HG02571 (cell line): Measurements from ENCODE around the gene ACVR1.
"Not testable (repeated sequence)": the region's sequence is repeated elsewhere in the genome, so short reads cannot be mapped to it uniquely, and the experiment has no call there.

Experiments used
- ATAC-seq: cut with Tn5 transposase; IDR thresholded peaks from one replicate; pipeline ENCODE4 v1.9.1; 2021; ENCODE audit warnings: mild to moderate bottlenecking, moderate library complexity; ENCODE audit not compliant: unreplicated experiment

The ACVR1 gene

DNA sequence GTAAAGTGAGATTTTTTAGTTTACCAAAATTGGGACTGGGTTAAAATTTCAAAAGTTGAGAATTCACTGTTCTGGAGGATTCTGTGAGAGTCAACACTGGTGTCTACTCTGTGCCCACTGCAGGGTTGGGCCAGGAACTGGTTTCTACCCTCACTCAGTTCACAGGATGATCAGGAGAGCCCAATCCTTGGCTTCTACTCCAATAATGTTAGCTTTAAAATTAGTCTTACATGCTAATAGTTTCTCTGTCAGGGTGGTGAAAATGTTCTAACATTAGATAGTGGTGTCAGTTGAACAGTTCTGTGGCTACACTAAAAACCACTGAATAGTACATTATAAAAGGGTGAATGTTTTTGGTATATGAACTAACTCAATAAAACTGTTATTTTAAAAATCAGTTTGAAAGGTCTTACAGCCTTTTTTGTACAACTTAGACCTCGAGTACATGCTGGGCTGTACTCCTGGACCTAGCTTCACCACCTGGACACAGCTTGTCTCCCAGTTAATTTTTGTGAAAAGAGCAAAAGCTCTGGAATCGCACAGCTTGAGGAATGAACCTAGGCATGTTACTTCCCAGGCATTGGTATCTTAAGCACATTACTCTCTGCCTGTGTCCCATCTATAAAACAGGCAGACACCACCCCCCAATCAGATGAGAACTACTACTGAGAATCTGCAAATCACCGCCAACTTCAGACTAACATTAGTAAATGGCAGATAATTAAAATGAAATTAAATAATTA lies 44.4 kb downstream of the ACVR1 start:
- no peak for ATAC-seq

DNA sequence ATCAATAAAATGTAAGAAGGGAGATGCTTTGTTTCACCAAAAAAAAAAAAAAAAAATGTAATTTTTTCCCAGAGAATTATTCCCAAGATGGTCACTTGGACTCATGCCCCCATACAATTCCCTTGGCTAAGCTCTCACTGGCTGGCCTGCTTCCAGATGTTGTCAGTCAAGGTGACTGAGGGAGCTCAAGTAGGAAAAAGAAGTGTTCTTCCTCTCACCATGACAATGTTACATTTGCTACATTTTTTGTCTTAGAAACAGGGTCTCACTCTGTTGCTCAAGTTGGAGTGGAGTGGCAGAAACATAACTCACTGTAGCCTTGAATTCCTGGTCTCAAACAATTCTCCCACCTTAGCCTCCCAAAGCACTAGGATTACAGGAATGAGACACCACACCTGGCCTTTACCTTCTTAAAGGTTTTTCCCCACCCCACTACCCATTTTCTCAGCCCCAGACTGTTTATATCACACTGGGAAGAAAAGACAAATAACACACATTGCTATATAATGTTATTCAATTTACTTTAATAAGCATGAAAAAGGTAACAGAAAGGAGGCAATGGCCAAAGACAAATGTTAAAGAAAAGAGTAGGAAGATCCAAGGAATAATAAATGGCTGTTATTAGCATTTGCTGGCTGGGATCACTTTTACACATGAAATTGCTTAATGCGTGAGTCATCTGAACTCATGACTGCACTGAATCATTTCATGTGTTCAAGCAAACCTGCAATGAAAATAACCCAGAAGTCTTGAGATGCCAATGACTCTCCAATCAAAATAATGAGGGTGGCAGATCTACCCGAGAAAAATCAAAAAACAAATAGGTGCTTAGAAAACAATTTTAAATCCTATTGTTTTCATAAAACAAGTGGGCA lies 45.2 kb downstream of the ACVR1 start:
- no peak for ATAC-seq

DNA sequence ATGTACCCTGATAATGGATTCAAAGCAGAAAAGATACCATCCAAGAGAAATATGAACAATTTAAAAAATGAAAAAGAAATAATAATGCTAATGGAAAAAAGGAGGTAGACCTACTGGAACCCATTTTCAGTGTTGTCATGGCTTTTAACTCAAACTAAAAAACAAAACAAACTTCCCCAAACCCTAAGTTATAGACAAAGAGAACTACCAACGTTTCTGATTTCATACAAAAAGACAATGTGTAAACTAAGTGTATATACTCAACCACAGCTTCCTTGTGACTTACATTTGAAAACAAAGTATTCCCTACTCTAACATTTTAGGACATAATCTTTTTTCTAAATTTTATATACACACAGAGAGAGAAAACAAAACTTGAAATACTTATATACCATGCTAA lies 45.9 kb downstream of the ACVR1 start:
- ATAC-seq: no peak

GRCh38 chr2:157827377-157827776 lies 48.8 kb downstream of the ACVR1 start:
- no peak for ATAC-seq

GRCh38 chr2:157826644-157827043 lies 49.5 kb downstream of the ACVR1 start:
- not testable (repeated sequence) for ATAC-seq

DNA sequence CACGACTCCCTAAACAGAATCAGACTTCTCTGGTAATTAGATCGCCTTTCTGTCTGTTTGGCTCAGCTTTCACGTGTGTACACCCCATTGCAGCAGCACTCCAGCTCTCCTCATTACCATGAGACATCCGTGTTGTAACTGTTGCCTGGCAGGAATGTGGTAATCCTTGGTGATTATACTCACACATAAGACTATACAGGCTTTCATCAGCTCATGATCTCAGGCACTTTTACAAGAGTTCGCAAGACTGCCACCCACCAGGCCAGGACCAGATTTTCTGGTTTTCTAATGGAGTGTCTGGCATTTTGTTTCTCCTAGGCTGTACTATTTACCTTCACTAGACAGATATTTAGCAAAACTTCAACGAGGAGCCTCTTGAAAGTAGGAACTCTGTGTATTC lies 50.2 kb downstream of the ACVR1 start:
- no peak for ATAC-seq

DNA sequence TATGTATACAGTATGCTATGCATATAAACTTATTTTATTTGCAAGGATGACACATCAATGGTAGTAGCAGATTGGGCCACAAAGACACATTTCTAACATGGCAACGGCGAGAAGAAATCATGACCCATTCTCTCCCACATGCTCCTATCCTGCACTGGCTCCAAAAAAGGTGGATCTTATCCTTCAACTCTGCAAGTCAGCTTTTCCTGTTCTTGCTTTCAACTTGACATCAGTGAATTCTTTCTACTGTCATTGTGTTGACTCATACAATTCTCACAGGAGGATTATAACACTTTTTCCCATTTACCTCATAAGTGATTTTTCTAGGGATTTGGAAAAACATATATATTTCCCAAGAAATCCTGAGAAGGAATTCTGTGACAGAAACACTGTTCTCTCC lies 53.1 kb downstream of the ACVR1 start:
- no peak for ATAC-seq

DNA sequence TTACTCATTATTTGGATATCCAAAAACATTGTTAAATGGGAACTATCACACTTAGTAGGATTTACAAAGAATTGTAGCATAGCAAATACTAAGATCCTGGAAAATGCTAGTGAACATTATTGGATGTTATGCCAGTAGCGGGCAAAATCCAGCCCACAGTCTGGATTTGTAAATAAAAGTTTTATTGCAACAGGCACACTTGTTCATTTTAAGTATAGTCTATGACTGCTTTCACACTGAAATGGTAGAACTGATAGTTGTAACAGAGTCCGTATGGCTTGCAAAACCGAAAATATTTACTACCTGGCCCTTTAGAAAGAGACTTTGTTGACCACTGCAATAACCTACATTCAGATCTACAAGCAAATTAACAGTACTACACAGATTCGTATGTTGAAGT lies 53.6 kb downstream of the ACVR1 start:
- no peak for ATAC-seq

GRCh38 chr2:157821519-157822131 lies 54.5 kb downstream of the ACVR1 start:
- ATAC-seq: no peak

- ATAC-seq: no peak
Measured at GRCh38 chr2:157820193-157820592, 55.9 kb downstream of the ACVR1 start.

GRCh38 chr2:157819761-157820160 lies 56.4 kb downstream of the ACVR1 start:
- ATAC-seq: no peak

DNA sequence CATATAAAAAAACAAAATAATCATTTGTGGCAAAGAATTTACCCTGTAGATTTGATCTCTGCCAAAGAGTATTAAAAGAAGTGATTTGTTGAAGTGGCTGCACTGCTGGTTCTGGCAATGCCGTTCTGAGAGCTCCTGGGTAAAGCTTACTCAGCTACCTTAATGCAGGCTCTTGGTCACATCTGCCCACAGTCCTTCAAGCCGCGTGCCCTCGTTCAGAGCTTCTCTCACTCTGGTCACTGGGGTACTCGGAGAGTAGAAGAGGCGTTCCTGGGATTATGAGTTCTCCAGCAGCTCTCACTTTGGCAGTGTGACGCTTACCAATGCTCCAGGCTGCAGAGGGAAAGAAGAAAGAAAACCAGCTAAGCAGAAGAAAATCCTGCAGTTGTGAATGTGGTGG lies 57.9 kb downstream of the ACVR1 start:
- no peak for ATAC-seq

DNA sequence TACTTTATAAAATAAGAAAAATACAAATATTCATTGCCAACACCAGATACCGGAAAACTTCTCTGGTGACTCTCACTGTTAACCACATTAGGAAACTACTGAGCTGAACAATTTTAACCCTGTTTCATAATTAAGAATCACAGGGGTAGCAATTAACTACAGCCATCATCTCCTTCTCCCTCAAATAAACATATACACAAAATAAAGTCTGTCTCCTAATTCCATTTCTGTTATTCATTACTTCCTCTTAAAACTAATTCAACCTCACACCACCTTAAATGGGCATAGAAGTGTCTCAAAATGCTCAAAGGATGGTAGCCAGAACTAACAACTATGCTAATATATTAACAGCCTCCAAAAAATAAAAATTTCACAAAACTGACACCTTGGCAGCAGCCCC lies 60.7 kb downstream of the ACVR1 start:
- ATAC-seq: no peak

- ATAC-seq: no peak
Measured at GRCh38 chr2:157813467-157813866, 62.7 kb downstream of the ACVR1 start.

DNA sequence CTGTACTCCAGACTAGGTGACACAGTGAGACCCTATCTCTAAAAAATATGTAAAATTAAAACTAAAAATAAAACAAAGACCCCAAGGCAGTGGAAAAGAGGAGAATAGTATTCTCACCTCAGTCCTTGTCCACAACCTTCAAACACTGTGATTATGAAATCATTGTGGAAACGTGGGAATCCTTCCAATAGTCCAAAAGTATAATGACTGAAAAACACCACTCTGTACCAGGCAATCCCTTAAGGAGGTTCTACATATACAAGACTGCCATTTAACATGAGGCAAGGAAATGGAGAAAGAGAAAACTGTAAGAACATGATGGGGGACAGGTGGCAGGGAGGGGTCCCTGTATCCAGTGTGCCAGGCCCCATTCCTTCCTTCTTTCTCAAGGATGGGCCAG lies 66.1 kb downstream of the ACVR1 start:
- ATAC-seq: no peak

GRCh38 chr2:157809212-157809611 lies 66.9 kb downstream of the ACVR1 start:
- no peak for ATAC-seq

GRCh38 chr2:157808421-157808820 lies 67.7 kb downstream of the ACVR1 start:
- ATAC-seq: no peak

DNA sequence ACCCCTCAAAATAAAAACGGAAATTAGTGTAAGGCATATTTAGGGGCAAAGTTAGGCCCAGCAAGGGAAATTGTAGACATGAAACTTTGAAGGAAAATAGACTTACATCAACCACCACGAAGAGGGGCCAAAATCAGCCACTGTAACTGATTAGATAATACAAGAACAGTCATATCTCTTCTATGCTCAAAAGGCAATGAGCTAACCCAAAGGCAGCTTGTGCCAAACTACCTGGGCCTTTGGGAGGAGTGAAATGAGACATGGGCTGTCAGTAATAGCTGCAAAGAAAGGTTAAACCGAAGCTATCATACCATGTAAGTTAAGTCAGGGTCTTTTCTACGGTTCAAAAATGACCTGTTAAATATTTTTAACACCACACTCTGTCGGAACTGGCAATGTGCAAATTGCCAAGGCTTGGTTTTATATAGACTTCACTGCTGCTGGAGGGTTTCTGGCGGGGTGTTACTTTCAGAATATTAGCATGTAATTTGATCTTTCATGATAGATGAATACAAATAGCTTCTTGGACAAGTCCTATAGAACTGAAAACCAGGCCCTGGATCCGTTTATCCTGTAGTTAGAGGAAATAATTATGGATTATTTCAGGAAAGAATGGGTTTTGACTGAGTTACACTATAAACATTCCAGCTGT lies 69.6 kb downstream of the ACVR1 start:
- no peak for ATAC-seq

- no peak for ATAC-seq
Measured at GRCh38 chr2:157805519-157805918, 70.6 kb downstream of the ACVR1 start.

- no peak for ATAC-seq
Measured at GRCh38 chr2:157804355-157804754, 71.8 kb downstream of the ACVR1 start.

- no peak for ATAC-seq
Measured at GRCh38 chr2:157803952-157804351, 72.2 kb downstream of the ACVR1 start.
